ENCODE data around the gene AOAH. TPM values are rescaled to one million over a fixed set of nuclear protein-coding genes. Genes with fewer than 3 reads are reported as not detected.

The AOAH gene
- total and polyA plus RNA-seq, 5 donors, result 1.1 to 6.0 (median 4.4) TPM

- DNase-seq, result no peak
- 88% methylated on average over 9 of the region's 9 CpGs for WGBS
- no peak for ATAC-seq
- intact Hi-C loops (cut with DNase I), result no loop called here
- Histone ChIP-seq H3K27me3 (ENCODE audit: control insufficient read depth, insufficient read depth) (no peaks in the 10 kb centered on the region), H3K27ac (ENCODE audit: low read length) (no peak overlapping the region), H3K4me3 (ENCODE audit: low read length) (no peak overlapping the region), H3K4me1 (ENCODE audit: control insufficient read depth, insufficient read depth, low read length) (no peaks in the 10 kb centered on the region), H3K9me3 (ENCODE audit: control insufficient read depth, low read length) (no peaks in the 10 kb centered on the region)
Observed at GRCh38 chr7:36535866-36536664, 188.2 kb downstream of the AOAH start.

DNA sequence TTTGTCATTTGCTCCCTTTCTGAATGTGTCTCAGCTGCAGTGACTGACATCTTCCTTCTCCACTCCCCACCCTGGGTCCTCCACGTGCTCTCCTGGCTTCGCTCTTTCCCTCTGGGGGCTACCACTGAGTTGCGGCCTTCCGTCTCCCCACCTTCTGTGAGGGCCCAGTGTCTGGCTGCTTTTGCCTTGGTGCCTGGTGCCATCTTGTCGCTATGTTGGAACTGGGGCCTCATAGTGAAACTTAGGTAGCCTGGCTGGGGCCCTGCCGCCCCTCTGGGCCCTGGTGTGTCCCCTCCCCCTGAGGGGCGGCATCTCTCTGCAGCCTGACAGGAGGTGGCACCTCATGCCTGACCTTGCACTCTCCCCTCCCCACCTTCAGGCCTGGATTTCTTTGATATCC lies 190.6 kb downstream of the AOAH start:
- DNase-seq (no peak), ATAC-seq (no peak)
- Histone ChIP-seq H3K4me1 (ENCODE audit: control insufficient read depth, insufficient read depth, low read length) (no peaks in the 10 kb centered on the region), H3K27me3 (ENCODE audit: control insufficient read depth, insufficient read depth) (no peaks in the 10 kb centered on the region), H3K9me3 (ENCODE audit: control insufficient read depth, low read length) (no peaks in the 10 kb centered on the region), H3K27ac (ENCODE audit: low read length) (no peak overlapping the region), H3K4me3 (ENCODE audit: low read length) (no peak overlapping the region)
- intact Hi-C loops (cut with DNase I), result no loop called here
- 91% methylated on average over 7 of the region's 7 CpGs for WGBS

GRCh38 chr7:36532981-36533499 lies 191.3 kb downstream of the AOAH start:
- H3K4me3 ChIP-seq (ENCODE audit: low read length), result no peak overlapping the region
- DNase-seq (no peak), ATAC-seq (no peak)
- no peaks in the 10 kb centered on the region for H3K4me1 ChIP-seq (ENCODE audit: control insufficient read depth, insufficient read depth, low read length)
- no peaks in the 10 kb centered on the region for H3K27me3 ChIP-seq (ENCODE audit: control insufficient read depth, insufficient read depth)
- WGBS, result 86% methylated on average over 5 of the region's 5 CpGs
- intact Hi-C loops (cut with DNase I), result no loop called here
- H3K9me3 ChIP-seq (ENCODE audit: control insufficient read depth, low read length), result no peaks in the 10 kb centered on the region
- no peak overlapping the region for H3K27ac ChIP-seq (ENCODE audit: low read length)

GRCh38 chr7:36531951-36532350 lies 192.3 kb downstream of the AOAH start:
- H3K4me1 ChIP-seq (ENCODE audit: control insufficient read depth, insufficient read depth, low read length), result no peaks in the 10 kb centered on the region
- H3K4me3 ChIP-seq (ENCODE audit: low read length), result no peak overlapping the region
- H3K27ac ChIP-seq (ENCODE audit: low read length), result no peak overlapping the region
- DNase-seq, result no peak
- H3K27me3 ChIP-seq (ENCODE audit: control insufficient read depth, insufficient read depth), result no peaks in the 10 kb centered on the region
- intact Hi-C loops (cut with DNase I), result no loop called here
- no peaks in the 10 kb centered on the region for H3K9me3 ChIP-seq (ENCODE audit: control insufficient read depth, low read length)
- no peak for ATAC-seq
- 87% methylated on average over 7 of the region's 7 CpGs for WGBS

DNA sequence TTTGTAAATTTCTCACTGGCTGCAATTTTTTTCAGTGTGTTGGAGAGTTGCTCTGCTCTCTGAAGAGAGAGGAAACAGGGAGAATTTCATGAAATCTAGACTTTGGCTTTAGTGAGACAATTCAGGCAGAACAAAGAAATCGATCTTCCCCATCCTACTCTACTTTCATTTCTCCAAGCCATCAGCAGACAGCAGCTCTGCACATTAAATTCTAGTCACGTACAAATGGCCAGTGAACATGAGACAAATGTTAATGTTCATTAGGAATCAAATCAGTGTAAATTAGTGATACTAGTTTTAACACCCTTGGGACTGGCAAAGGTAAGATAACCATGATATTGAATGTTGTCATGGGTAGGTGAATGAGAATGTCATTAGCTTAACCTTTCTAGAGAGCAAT lies 193.8 kb downstream of the AOAH start:
- 89% methylated on average over 2 of the region's 2 CpGs for WGBS
- Histone ChIP-seq H3K27me3 (ENCODE audit: control insufficient read depth, insufficient read depth) (no peaks in the 10 kb centered on the region), H3K4me3 (ENCODE audit: low read length) (no peak overlapping the region), H3K4me1 (ENCODE audit: control insufficient read depth, insufficient read depth, low read length) (no peaks in the 10 kb centered on the region), H3K9me3 (ENCODE audit: control insufficient read depth, low read length) (no peaks in the 10 kb centered on the region), H3K27ac (ENCODE audit: low read length) (no peak overlapping the region)
- DNase-seq, result no peak
- no peak for ATAC-seq
- intact Hi-C loops (cut with DNase I), result no loop called here

- intact Hi-C loops (cut with DNase I), result no loop called here
- WGBS, result 87% methylated on average over 6 of the region's 6 CpGs
- no peak for ATAC-seq
- H3K9me3 ChIP-seq (ENCODE audit: control insufficient read depth, low read length), result no peaks in the 10 kb centered on the region
- no peaks in the 10 kb centered on the region for H3K27me3 ChIP-seq (ENCODE audit: control insufficient read depth, insufficient read depth)
- no peaks in the 10 kb centered on the region for H3K4me1 ChIP-seq (ENCODE audit: control insufficient read depth, insufficient read depth, low read length)
- no peak for DNase-seq
- H3K27ac ChIP-seq (ENCODE audit: low read length), result no peak overlapping the region
- no peak overlapping the region for H3K4me3 ChIP-seq (ENCODE audit: low read length)
Observed at GRCh38 chr7:36527549-36527913, 196.8 kb downstream of the AOAH start.

GRCh38 chr7:36526863-36527548 lies 197.3 kb downstream of the AOAH start:
- Histone ChIP-seq H3K27ac (ENCODE audit: low read length) (no peak overlapping the region), H3K9me3 (ENCODE audit: control insufficient read depth, low read length) (no peaks in the 10 kb centered on the region), H3K4me1 (ENCODE audit: control insufficient read depth, insufficient read depth, low read length) (no peaks in the 10 kb centered on the region), H3K4me3 (ENCODE audit: low read length) (no peak overlapping the region), H3K27me3 (ENCODE audit: control insufficient read depth, insufficient read depth) (no peaks in the 10 kb centered on the region)
- intact Hi-C loops (cut with DNase I), result no loop called here
- DNase-seq (no peak), ATAC-seq (no peak)
- 88% methylated on average over 3 of the region's 3 CpGs for WGBS

DNA sequence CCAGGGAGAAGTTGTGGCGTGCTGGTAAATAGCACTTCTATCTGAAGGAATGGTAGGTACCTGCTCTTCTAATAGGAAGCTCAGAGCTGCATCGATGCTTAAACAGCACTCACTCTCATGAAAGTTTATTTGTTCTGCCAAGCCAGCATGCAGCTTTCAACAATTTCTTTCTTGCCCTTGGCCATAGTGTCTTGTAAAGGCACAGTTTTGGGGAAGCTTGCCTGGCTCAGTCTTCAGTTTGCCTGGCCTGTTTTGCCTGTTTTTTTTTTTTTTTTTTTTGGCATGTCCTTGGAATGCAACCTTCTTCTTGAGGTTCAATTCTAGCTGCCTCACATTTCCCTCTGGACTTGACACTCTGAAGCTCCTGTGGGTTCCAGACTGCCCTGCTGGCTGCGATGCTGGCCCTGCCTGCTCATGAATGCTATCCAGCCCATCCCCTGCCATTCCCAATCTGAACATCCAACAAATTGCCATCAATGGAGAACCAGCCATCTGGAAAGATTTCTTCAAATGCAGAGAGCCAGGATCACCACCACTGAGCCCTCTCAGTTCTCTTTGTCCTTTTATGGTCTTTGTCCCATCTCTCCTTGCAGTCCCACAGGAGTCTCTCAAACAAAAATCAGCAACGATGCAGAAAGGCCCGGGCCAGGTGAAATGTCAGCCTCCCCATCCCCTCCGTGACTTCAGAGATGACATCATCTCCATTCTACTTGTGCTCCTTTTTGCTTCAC lies 200.8 kb downstream of the AOAH start:
- Histone ChIP-seq H3K9me3 (ENCODE audit: control insufficient read depth, low read length) (no peaks in the 10 kb centered on the region), H3K4me3 (ENCODE audit: low read length) (no peak overlapping the region), H3K4me1 (ENCODE audit: control insufficient read depth, insufficient read depth, low read length) (no peaks in the 10 kb centered on the region), H3K27me3 (ENCODE audit: control insufficient read depth, insufficient read depth) (no peaks in the 10 kb centered on the region), H3K27ac (ENCODE audit: low read length) (no peak overlapping the region)
- intact Hi-C loops (cut with DNase I), result no loop called here
- 85% methylated on average over 6 of the region's 6 CpGs for WGBS
- ATAC-seq, result no peak
- DNase-seq, result no peak

DNA sequence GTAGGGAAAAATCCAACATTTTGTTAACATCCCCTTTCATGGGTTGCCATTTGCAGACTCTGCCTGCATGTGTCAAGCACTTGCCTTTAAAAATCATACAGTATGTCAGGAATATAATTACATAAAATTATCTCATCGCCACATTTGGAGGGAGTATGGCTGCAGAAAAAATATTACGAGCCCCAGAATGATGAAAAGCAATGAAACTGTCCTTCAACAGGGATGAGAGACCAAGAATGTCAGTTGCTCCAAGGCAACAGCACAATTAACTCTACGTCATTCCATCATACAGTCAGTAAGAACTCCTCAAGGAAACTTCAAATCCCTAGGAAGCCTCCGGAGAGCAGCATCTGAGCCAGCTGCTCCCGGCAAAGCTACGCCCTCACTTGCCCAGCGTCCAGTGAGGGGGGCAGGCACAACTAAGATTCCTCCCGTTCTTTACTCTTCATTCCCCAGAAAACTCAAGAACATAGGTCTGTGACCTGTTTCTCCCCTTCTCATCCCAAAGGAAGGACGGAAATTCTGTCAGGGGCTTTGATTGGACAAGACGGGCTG lies 201.8 kb downstream of the AOAH start:
- ATAC-seq (no peak), DNase-seq (no peak)
- H3K27ac ChIP-seq (ENCODE audit: low read length), result no peak overlapping the region
- no peaks in the 10 kb centered on the region for H3K9me3 ChIP-seq (ENCODE audit: control insufficient read depth, low read length)
- WGBS, result 78% methylated on average over 10 of the region's 10 CpGs
- no peaks in the 10 kb centered on the region for H3K27me3 ChIP-seq (ENCODE audit: control insufficient read depth, insufficient read depth)
- no peak overlapping the region for H3K4me3 ChIP-seq (ENCODE audit: low read length)
- H3K4me1 ChIP-seq (ENCODE audit: control insufficient read depth, insufficient read depth, low read length), result no peaks in the 10 kb centered on the region
- intact Hi-C loops (cut with DNase I), result no loop called here

DNA sequence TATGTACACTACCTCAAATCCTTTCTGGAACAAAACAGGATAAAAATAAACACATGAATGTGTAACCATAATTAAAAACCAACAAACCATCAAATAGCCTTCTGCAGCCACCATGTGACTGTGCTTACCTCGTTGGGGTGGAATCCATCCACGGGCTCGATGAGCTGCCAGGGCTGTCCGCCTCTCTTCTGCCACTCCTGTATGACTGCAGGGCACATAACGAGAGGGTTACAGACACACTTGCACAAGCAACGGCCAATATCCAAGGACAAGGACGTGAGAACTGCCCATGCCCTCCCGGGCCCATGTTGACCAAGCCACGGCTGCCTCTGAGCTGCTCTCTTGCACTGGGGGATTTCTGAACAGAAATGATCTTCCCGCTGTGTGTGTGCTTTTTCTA lies 202.4 kb downstream of the AOAH start:
- DNase-seq (no peak), ATAC-seq (no peak)
- Histone ChIP-seq H3K4me3 (ENCODE audit: low read length) (no peak overlapping the region), H3K4me1 (ENCODE audit: control insufficient read depth, insufficient read depth, low read length) (no peaks in the 10 kb centered on the region), H3K9me3 (ENCODE audit: control insufficient read depth, low read length) (no peaks in the 10 kb centered on the region), H3K27me3 (ENCODE audit: control insufficient read depth, insufficient read depth) (no peaks in the 10 kb centered on the region), H3K27ac (ENCODE audit: low read length) (no peak overlapping the region)
- intact Hi-C loops (cut with DNase I), result no loop called here
- 78% methylated on average over 10 of the region's 10 CpGs for WGBS

GRCh38 chr7:36521133-36521532 lies 203.2 kb downstream of the AOAH start:
- Histone ChIP-seq H3K4me1 (ENCODE audit: control insufficient read depth, insufficient read depth, low read length) (no peaks in the 10 kb centered on the region), H3K27me3 (ENCODE audit: control insufficient read depth, insufficient read depth) (no peaks in the 10 kb centered on the region), H3K9me3 (ENCODE audit: control insufficient read depth, low read length) (no peaks in the 10 kb centered on the region), H3K4me3 (ENCODE audit: low read length) (no peak overlapping the region), H3K27ac (ENCODE audit: low read length) (no peak overlapping the region)
- intact Hi-C loops (cut with DNase I), result no loop called here
- 76% methylated on average over 4 of the region's 4 CpGs for WGBS
- ATAC-seq (no peak), DNase-seq (no peak)
